Cerebellar nuclear complex (tissue), 1 donor: Measurements from ENCODE around the gene VSTM2L.

Source experiments
- DNase-seq, 2 experiments: peaks; one replicate each; lab custom pipeline; 2025; lab: John Stamatoyannopoulos, UW

The VSTM2L gene

DNA sequence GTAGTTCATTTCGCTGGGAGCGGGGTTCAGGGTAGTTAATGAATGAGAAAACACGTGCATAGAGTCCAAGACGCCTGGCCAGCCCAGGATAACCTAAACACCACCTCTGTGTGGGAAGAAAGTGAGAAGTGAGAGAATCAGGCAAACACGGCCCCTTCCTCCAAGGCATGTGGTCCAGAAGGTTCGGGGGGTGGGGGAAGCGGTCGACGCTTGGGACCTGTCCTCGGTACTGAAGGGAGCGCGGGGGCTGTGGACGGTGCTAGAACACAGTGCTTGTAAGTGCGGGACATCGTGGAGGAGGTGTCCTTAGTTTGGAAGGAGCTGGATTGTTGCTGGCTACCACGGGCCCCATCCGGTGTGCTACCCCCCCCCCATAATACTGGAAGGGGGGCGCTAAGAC lies 1.7 kb upstream of the VSTM2L start:
- DNase-seq = no peak

DNA sequence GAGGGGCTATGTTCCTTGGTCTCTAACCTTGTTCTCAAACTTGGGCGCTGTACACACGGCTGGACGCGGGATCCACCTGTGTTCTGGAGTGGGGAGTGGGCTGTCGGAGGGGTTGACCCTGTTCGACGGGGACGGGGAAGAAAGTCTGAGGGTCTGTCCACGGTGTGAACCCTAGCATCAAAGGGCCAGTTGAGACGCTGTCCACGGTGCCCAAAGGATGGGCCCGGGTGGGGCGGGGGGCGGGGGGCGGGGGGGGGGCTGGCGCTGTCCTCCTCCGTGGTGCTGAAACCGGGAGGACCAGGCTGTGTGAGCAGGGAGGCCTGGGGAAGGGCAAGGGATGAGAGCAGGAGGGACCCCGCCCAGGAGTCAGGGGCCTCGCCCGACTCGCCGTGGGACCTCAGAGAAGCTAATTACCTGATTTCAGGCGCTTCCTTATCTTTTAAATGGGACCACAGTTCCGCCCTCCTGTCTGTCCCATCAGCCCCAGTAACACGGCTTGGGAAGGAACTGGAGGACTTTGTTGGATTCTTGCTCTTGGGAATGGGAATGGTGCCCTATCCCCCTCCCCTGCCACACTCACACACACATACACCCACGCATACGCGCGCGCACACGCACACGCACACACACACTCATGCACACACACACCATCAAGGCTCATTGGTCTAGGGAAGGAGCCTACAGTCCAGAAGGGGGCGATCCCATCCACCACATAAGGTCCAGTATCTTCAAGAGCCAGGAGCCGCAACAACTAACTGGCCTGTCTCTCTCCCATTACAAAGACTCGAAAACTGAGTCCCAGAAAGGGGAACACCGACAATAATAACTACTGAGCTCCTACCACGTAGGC lies 1.0 kb upstream of the VSTM2L start:
- no peak for DNase-seq

DNA sequence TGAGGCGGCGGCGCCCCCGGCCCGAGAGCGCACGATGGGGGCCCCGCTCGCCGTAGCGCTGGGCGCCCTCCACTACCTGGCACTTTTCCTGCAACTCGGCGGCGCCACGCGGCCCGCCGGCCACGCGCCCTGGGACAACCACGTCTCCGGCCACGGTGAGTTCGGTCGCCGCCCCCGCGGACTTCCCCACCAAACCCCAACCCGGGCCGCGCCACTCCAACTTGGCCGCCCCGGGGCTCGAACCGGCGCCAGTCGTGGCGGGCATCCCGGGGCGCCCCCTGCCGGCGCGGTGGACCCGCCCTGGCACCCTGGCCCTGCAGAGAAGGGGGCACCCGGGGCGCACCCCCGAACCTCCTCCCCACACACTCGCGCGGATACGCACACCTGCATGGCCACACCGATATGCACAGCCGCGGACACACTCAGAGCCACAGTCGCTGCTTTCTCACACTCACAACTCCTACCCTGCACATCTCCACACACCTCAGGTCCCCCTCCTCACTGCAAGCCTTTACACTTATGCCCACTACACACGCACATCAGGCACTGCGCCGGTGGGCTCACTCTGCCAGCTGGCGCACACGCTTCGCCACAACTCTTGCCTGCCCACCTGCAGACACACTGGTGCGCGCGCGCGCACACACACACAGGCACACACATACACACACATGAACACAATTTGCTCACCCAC lies 535 bp downstream of the VSTM2L start:
- DNase-seq = no peak

DNA sequence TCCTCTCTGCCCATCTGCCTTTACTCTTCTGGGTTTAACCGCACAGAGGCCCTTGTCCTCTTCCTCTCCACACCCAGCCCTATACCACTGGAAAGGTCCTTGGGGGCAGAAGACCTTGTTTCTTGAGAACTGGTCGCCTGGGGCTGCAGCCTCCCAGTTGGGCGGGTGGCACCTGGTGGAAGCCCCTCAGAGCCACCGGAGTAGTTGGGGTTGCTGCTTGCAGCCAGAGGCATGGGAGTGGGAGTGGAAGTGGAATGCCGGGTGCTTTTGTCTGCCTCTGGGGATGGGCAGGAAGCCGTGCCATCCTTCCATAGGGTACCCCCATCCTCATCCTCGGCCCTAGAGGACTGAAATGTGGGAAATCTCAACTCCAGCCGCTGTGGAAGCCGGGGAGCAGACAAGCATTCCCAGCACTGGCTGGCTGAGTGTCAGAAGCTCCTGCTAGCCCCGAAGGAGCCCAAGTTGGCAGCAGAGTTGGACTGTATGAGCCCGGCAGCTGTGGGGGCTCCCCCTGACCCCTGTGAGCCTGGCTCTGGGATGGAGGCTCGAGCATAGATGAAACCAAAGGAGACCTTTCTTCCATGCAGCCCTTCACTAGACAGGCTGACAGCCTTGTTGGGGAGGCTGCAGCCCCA lies 1.2 kb downstream of the VSTM2L start:
- DNase-seq = no peak

DNA sequence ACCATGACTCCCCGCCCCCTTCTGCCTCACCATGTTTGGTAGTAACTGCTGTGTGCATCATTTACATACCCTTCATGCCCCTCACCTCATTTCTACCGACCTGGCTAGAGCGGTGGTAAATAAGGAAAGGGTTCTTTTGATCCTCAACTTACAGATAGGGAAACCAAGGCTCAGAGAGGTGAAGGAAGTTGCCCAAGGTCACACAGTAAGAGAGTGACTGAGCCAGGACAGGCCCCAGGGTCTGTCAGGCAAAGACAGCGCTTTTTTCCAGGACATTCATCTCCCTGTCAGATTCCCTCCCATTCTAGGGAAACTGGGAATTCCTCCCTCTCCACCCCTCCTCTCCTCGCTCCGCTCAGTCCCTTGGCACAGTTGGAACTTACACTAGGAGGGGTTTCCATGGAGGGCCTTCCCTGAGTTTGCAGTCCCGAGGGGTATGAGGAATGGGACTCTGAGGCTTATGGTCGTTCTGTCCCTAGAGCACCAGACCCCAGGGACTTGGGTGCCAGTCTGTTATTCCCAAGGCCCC lies 2.0 kb downstream of the VSTM2L start:
- no peak for DNase-seq

DNA sequence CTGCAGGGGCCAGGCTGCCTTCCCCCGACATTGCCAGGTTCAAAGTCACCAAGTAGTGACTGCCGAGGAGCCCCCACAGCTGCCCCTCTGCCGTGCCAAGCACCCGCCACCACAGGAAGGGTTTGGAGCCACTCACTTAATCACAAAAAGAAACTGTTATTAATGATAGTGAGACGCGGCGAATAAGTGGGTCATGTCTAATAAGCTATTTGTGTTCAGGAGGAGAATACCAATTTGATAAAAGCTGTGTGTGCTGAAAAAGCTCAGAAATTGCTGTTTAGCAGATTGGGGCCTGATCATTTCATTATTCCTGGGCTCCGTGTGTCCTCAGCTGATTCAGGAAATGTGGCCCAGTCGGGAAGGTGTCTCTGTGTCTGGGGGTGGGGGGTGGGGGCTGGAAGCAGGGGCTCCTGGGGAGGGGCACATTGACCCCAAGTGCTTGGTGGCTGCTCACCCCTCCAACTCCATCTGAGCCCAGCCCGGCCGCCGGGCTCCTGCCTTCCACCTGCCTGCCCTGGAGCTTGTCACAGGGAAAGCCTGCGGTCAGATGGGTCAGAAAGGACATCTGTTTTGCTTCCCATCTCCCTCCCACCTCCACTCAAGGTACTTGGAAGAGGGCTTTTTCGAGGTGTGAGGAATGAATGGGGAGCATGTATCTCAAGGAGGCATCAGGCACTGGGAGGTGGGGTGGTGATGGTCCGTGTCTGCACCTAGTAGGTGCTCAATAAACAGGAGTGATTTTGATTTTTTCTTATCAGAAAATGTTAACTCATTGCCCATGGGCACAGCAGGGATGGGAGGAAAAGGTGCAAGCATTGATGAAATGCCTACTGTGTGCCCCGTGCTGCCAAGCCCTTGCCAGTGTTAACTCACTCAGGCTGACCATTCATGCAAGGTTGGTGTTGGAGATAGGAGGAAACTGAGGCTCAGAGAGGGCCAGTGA lies 3.0 kb downstream of the VSTM2L start:
- no peak for DNase-seq

DNA sequence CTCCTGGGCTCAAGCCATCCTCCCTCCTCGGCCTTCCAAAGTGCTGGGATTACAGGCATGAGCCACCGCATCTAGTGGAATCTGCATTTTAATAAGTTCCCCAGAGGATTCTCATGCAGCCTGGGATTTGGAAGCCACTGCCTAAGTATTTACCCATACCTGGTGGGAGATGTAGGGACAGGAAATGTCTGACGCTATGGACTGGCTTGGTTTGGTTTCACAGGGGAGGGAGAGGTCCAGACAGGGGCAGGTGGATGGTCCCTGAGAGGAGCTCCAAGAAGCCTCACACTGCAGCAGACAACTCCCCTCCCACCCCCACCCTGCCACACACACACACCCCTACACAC lies 4.4 kb downstream of the VSTM2L start:
- DNase-seq = no peak

DNA sequence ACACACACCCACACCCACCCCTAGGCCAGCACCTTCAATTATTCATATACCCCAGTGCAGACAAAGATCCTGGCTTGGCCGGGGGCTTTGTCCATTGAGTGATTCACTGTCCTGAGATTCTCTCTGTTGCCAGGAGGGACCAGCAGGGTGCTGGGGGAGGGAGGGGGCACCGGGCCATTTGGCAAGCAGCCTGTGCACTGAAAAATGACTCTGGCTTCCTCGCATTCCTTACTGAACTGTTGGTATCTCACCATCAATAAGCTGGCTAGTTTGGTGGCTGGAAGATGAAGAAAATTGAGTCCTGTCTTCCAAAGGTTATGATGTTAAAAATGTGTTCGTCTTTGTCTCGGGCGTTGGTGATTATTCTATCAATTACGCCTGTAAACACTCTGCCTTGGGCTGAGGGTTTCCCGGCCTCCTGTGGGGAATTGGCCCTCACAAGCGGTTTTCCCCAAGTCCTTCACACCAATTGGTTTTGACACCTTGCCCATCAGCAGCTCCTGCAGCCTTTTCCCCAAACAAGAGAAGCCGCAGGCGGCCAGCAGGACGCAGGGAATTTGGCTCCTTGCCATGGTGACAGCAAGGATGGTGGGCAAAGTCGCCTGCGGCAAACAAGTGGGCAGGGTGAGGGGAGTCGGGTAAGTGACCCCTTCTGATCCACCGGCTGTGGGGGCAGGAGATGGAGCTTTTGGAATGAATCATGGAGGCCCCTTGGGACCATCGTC lies 4.9 kb downstream of the VSTM2L start:
- DNase-seq = no peak

DNA sequence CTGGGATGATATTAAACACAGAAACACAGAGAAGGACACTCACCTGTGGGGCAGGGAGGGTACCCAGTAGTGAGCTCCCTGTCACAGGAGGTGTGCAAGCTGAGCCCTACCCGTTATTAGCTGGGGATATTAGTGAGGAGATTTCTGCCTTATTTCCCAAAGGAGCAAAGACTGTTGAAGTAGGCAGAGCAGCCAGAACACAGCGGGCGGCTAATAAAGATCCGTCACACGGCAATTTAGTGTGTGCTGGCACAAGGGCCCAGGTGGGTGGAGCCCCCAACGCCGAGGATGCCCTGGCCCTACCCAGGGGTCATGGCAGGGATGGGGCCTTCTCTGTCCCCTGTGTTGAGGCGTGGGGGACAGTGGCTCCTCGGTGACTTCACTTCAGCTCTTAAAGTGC lies 8.3 kb downstream of the VSTM2L start:
- DNase-seq = no peak

DNA sequence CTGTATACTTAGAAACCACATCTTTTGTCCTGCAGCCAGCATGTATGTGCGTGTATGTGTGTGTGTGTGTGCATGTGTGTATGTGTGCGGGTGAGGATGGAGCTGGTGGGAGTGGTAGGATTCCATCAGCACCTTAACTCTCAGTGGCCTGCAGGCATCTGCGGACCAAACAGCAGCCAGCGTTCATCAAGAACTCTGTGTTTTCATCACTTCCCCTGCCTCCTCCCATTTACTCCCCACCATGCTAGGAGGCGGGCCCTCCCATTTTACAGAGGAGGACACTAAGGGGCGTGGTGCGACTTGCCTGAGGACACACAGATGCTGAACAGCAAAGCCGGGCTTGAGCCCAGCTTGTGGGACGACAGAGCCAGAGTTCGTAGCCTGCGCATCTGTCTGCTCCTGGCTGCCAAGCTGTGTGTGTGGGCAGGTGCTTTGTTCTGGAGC lies 8.9 kb downstream of the VSTM2L start:
- no peak for DNase-seq

DNA sequence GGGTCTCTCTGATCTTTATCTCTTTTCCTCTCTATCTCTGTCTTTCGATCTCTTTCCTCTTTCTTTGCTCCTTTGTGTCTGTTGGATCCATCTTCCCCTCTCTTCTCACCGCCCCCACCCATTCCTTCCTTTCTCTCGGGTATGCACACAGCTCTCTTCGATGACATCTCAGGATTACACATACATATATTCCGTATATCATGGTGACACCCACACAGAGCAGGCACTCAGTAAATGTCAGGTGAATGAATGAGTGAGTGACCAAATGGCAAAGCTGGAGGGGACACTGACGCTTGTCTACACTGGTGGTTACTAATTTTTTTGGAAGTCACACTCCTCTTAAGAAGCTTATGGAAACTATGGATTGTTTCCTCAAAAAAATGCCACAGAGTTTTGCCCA lies 9.9 kb downstream of the VSTM2L start:
- DNase-seq = no peak

DNA sequence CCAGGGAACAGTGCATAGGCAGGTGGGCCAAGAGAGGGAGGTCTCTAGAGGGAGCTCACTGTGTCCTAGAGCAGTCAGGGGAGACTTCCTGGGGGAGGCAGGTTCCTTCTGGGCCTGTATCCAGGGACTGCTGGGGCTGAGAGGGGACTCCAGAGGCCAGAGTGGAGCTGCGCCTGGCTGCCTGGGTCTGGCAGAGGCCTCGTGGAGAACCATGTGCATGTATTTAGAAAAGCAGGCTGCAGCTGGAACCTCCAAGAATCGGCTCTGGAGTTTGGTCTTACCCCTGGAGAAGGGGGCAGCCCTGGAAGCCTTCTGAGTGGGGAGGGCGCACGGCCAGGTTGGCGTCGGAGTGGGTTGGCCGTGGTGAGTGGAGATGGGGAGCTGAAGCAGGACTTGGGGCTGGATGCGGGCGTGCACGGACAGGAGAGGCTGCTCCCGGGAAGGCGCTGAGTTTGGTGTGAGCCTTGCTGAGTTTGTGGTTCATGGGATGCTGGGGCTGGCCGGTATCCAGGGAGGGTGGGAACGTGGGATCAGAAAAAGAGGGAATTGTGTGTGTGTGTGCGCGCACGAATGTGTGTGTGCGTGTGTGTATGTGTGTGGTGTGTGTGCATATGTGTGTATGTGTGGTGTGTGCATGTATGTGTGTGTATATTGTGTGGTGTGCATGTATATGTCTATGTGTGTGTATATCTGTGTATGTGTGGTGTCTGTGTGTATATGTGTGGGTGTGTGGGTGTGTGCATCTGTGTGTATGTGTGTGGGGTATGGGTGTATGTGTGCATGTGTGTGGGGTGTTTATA lies 10.8 kb downstream of the VSTM2L start:
- DNase-seq = no peak

DNA sequence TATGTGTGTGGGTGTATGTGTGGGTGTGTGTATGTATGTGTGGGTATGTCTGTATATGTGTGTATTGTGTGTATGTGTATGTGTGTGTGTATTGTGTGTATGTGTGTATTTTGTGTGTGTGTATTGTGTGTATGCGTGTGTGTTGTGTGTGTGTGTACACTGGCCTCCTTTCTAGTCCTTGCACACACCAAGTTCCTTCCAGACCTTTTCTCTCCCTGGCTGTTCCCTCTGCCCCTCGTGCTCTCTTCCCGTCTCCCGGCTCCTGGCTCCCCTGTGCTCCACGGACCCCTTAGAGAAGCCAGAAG lies 11.4 kb downstream of the VSTM2L start:
- DNase-seq = no peak

DNA sequence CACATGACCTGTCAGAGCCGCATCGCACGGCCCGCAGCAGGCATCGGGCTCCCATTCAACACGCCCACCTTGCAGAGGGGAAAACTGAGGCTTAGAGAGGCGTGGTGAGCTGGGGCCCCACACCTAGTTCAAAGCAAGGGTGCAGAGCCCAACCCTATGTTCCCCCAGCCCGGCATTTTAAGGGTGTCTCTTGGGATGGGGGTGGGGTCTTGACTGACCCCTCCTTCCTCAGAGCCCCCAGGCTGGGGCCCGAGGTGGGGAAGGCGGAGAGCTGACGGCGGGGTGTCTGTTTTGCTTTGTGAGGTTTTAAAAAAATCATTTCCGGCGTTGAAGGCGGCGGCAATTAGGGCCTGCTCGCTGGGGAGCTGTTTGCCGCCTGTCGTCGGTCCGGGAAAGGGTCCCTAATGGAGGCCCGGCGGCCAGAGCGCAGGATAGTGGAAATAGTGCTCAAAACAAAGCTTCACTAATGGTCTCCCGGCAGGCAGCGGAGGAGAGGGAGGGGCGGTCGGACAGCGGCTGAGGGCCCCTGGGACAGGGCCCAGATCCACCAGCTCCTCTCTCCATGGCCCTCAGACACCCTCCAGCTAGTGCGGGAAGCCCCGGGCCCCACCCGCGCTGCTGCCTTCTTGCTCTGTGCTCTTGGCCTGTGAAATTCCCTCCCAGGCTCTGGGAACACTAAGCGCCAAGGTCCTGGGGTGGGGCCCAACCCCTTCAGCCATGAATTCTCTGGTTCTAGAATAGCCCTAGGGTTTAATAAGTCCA lies 11.9 kb downstream of the VSTM2L start:
- DNase-seq = no peak

DNA sequence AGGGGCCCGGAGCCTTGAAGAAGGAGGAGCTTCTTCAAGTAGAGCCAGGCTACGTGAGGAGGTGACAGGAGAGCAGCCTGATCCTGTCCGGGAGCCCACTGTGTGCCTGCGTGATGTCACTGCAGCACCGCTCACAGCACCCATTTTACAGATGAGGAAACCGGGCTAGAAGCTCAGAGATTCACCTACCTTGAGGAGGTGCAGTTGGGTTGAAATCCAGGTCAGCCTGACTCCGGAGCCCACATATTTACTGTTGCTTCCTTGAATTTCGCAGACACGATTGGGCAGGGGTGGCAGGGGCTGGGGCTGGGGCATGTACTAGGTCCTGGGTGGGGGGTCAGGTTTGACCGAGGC lies 12.5 kb downstream of the VSTM2L start:
- DNase-seq = no peak

DNA sequence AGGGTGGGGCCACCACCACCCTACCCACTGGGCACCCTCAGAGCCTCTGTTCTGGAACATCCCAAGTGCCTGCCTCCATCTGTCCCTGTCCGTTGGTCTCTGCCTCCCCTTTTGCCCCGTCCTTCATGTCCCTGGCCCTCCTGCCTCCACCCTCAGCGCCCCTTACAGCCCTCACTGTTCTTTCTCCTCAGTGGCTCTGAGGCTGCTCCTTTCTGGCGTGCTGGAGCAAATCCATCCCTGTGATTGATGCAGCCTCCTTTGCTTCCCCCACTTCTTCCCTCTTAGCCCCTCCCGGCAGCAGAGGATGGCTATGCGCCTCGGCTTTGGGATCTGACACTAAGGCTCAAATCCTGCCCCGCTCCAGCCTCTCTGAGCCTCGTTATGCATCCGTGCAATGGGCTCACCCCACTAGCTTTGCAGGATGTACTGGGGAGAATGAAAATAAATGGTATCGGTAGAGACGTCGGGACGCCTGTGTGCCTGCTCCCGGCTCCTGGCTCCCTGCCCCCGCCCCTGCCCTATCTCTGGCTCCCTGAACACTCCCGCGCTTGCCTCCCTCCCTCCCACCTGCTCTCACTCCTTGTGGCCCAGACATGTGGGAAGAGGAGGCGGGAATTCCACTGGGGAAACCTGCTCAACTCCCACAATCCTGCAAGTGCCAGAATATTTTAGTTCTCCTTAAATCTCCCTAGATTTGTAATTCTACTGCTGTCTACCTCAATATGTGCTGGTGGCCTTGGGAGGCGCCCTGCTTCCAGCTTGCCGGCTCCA lies 13.1 kb downstream of the VSTM2L start:
- no peak for DNase-seq

DNA sequence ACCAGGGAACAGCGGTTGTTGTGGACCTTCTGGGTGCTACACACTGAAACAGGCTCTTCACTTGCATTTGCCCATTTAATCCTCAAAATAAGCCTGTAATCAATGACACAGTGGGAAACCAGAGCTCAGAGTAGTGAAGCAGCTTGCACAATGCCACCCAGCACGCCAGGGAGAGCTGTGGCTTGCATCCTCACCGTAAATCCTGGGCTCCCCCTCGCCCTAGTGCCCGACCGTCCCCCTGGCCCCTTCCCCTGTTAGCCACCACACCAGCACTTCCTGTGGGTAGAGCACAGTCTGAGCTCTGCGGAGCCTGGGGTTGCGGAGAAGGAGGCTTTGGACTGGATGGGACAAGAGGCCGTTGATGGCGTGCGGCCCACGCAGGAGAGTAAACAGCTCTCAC lies 14.5 kb downstream of the VSTM2L start:
- no peak for DNase-seq

DNA sequence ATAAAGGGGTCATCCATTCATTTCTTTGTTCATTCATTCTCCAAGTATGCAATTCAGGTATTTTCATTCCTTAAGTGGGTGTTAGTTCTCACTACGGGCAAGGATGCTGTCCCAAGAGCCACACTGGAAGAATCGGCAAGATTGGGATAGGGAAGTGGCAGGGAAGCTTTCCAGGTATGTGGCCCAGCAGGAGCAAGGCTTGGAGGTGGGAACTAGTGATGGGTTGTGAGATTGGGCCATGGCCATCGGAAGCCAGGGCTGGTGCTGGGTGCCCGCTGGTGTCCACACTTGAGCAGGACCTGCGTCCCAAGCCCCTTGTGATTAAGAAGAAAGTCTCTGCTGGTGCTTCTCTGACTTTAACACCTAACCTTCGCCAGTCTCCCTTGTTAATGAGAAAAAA lies 15.1 kb downstream of the VSTM2L start:
- DNase-seq = no peak
